G401.6 (cell line): Measurements from ENCODE around the gene CLDN24.
"Not testable (repeated sequence)": the region's sequence is repeated elsewhere in the genome, so short reads cannot be mapped to it uniquely, and the experiment has no call there.

Experiments
- FAIRE-seq: peaks from 2 replicates; lab custom pipeline; 2012; peaks lifted over from hg19 to GRCh38; lab: Jason Lieb, UNC

Gene CLDN24

GRCh38 chr4:183347146-183347545, 24.9 kb upstream of the CLDN24 start:
- FAIRE-seq = no peak

- FAIRE-seq = no peak
Measured at GRCh38 chr4:183345261-183345660, 23.0 kb upstream of the CLDN24 start.

GRCh38 chr4:183344523-183345255, 22.5 kb upstream of the CLDN24 start:
- FAIRE-seq = no peak

GRCh38 chr4:183343730-183344129, 21.5 kb upstream of the CLDN24 start:
- FAIRE-seq = no peak

GRCh38 chr4:183342541-183343533, 20.6 kb upstream of the CLDN24 start:
- no peak for FAIRE-seq

GRCh38 chr4:183337833-183338232, 15.6 kb upstream of the CLDN24 start:
- no peak for FAIRE-seq

- no peak for FAIRE-seq
Measured at GRCh38 chr4:183337349-183337748, 15.1 kb upstream of the CLDN24 start.

GRCh38 chr4:183335369-183335940, 13.2 kb upstream of the CLDN24 start:
- FAIRE-seq = no peak

- FAIRE-seq = no peak
Measured at GRCh38 chr4:183333983-183334382, 11.8 kb upstream of the CLDN24 start.

- FAIRE-seq = no peak
Measured at GRCh38 chr4:183333202-183333601, 11.0 kb upstream of the CLDN24 start.

- no peak for FAIRE-seq
Measured at GRCh38 chr4:183332447-183332846, 10.2 kb upstream of the CLDN24 start.

- no peak for FAIRE-seq
Measured at GRCh38 chr4:183330841-183331240, 8.6 kb upstream of the CLDN24 start.

GRCh38 chr4:183329954-183330742, 7.9 kb upstream of the CLDN24 start:
- no peak for FAIRE-seq

GRCh38 chr4:183329244-183329643, 7.0 kb upstream of the CLDN24 start:
- no peak for FAIRE-seq

- no peak for FAIRE-seq
Measured at GRCh38 chr4:183328832-183329231, 6.6 kb upstream of the CLDN24 start.

GRCh38 chr4:183327827-183328226, 5.6 kb upstream of the CLDN24 start:
- FAIRE-seq = no peak

GRCh38 chr4:183326853-183327252, 4.6 kb upstream of the CLDN24 start:
- no peak for FAIRE-seq

GRCh38 chr4:183326387-183326786, 4.2 kb upstream of the CLDN24 start:
- FAIRE-seq = not testable (repeated sequence)

- FAIRE-seq = no peak
Measured at GRCh38 chr4:183324619-183325018, 2.4 kb upstream of the CLDN24 start.

- FAIRE-seq = not testable (repeated sequence)
Measured at GRCh38 chr4:183324056-183324455, 1.8 kb upstream of the CLDN24 start.

- no peak for FAIRE-seq
Measured at GRCh38 chr4:183323295-183323694, 1.1 kb upstream of the CLDN24 start.

- FAIRE-seq = no peak
Measured at GRCh38 chr4:183321516-183321915, 710 bp downstream of the CLDN24 start.
